Hepatic stellate cell (primary cell): ENCODE measurements around the gene RABGAP1L.
A peak's percentile ranks its signal among the peaks of the same experiment; 100 is the strongest.
"Not testable (repeated sequence)": the region's sequence is repeated elsewhere in the genome, so short reads cannot be mapped to it uniquely, and the experiment has no call there.

Source experiments
- DNase-seq: peaks from one replicate; pipeline ENCODE4 v3.0.0; 2011; ENCODE audit warnings: low spot score

Gene RABGAP1L

DNA sequence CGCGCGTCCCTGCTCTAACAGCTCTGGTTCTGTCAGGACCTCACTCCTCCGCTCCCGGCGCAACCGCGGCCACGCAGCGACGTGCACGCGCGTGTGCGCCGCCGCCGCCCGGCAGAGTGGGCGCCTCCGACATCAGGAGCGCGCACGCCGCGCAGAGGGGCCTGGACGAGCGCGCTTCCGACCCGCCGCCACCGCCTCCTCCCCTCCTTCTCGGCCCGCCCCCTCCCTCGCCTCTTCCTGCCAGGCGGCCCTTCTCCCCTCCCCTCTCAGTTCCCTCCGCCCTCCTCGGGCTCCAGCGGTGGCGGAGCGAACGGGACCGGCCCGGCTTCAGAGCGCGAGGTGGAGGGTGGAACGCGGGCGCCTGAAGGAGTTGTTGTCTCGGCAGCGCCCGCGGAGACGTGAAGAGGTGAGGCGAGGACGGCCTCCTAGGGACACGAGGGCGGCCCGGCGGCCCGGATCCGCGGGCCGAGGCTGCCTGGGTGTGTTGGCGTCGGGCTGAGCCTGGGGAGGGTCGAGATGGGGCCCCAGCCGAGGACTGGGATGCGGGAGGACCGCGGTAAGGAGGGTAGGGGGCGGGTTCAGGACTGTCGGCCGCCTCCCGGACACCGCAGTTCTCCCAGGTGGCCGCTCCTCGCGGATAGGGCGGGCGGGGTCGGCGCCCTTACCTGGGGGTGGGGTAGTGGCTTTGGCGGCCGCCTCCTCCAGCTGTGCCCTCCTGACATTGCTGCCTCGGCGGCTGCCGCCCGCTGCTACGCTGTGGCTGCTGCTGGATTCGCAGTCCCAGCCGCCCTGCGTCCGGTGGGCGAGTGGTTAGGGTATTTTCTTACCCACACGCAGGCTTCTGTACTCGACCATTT is at the start of gene RABGAP1L:
RABGAP1L (plus strand) TSS at position 269 of the 857 bp plus-strand sequence.
- DNase-seq = peak; percentile 83

DNA sequence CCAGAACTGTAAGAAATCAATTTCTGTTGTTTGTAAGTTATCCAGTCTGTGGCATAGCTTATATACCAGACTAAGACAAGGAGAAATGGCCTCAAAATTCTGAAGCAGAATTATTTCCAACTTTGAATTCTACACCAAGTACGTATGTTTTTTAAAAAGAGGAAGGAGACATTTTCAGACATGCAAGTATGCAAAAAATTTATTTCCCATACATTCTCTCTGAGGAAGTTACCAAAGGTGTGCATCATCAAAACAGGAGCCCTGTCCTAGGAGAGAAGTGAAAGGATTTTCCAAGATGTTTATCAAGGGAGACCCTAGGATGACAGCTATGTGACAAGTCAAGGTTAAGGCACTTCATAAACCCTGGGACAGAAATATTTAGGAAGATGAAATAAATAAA is 49.3 kb upstream of the RABGAP1L start:
- DNase-seq = no peak

DNA sequence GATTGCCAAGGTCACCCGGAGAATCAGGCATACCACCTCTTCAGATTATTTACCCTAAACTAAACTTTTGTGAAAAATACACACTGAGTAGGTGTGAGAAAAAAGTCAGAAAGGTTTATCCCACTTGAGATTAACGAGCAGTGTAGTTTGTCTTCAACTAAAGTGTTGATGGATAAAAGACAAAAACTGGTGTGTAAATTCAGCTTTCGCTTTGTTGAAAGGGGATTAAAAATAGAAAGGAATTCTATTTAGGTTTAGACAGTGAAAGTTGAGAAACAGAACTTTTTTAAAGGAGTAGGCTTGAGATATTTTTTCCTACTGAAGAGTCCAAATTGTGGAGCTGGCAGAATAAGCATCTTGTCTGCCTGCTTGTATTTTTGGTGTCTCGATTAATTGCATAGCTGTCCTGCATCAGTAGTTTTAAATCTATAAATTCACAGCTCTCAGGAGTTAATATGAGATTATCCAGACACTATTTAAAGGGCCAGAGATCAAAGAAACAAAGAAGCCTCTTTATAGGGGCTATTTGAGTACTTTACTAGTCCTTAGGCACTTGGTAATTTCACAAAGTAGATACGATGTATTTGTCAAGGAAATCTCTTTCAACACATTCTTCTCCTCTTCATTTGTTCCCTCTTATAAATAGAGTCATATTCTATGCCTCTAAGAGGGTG is 46.7 kb upstream of the RABGAP1L start:
- no peak for DNase-seq

DNA sequence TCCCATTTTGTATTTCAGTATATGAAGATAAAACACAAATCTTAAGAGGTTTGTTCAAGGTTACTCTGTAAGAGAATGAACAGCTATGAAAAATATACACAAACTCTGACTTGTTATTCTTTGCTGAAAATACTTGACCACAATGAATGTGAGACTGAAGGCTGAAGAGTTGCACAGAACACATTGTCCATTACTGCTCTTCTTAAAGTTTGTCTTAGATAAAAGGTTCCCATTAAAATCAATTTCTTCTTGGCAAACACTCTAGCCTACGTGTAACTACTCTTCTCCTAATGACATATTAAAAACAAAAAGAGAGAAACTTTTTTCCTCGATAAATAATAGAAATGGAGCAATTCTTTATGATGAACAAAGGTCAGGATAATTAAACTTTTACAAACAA is 45.2 kb upstream of the RABGAP1L start:
- no peak for DNase-seq

DNA sequence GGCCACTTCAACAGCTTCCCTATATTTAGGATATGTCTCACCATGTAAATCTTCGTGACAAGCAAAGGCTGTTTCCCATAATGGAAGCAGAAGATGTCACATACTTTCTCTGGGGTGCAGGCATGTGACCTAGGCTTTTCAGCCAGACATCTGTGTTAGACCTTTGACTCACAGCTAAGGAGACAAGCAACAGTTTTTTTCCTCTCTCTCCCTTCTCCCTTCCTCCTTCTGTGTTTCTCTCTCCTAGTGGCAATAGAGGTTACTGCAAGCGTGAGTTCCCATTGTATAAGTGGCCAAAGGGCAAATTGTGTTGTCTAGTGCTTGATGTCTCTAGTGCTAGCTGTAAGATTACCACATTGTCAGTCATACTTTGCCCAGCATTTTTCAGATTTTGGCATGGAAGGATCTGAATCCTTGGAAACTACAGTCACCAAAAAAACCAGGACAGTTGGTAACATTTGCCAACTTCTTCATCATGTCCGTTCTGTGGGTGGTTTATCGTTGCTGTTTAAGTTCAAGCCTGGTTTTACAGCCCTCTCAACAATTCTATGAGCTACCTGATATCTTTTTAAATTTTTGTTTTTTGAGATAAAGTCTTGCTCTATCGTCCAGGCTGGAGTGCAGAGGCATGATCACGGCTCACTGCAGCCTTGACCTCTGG is 44.4 kb upstream of the RABGAP1L start:
- peak; percentile 8 for DNase-seq

DNA sequence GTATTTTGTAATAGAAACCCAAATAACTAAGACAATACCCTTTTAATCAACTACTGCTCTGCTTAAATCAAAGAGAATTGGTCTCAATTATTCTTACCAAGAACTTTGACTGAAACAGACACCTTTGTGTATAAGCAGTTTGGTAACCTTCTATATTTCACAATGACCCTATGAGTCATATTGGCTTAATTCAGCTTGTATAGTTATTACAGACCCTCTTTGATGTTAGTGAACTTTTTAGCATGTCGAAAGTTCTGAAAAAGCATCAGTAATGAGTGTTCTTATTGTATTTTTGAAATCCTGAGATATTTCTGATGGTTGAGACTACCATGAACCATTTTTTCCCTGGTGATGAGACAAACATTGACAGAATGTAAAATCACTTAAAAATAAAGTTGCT is 43.3 kb upstream of the RABGAP1L start:
- DNase-seq = no peak

DNA sequence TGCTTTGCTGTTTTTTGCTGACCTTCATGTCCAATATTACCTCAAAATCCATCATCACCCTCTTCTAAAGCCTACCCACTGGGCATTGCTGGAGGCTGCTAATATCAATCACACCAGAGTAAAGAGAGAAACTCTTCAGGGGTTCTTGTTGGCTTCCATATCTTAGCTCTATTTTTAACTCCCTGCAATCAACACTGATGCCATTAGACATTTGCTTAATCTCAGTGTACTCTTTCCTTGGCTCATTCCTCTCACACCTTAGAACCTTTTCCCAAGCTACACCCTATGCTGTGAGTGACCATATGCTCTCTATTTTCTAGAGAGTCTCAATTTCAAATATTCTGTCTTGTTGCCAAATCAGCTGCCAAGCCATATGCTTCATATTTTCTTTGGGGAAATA is 40.6 kb upstream of the RABGAP1L start:
- no peak for DNase-seq

DNA sequence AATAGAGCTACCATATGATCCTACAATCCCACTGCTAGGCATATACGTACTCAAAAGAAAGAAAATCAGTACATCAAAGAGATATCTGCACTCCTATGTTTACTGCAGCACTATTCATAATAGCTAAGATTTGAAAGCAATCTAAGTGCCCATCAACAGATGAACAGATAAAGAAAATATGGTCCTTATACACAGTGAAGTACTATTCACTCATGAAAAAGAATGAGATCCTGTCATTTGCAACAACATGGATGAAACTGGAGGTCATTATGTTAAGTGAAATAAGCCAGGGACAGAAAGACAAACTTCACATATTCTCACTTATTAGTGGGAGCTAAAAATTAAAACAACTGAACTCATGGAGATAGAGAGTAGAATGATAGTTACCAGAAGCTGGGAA is 37.0 kb upstream of the RABGAP1L start:
- not testable (repeated sequence) for DNase-seq

DNA sequence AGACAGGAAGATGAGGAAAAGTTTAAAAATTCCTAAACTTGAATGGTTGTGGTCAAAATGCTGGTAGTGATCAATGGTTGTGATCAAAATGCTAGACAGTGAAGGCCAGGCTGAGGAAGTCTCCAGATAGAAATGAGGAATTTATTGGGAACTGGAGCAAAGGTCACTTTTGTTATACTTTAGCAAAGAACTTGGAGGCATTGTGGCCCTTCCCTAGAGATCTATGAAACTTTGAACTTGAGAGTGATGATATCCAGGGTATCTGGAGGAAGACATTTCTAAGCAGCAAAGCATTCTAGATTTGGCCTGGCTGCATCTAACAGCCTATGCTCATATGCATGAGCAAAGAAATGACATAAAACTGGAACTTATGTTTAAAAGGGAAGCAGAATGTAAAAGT is 35.5 kb upstream of the RABGAP1L start:
- DNase-seq = no peak

DNA sequence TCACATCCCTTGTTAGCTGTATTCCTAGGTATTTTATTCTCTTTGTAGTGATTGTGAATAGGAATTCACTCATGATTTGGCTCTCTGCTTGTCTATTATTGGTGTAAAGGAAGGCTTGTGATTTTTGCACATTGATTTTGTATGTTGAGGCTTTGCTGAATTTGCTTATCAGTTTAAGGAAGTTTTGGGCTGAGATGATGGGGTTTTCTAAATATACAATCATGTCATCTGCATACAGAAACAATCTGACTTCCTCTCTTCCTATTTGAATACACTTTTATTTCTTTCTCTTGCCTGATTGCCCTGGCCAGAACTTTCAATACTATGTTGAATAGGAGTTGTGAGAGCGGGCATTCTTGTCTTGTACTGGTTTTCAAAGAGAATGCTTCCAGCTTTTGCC is 32.1 kb upstream of the RABGAP1L start:
- DNase-seq = not testable (repeated sequence)

DNA sequence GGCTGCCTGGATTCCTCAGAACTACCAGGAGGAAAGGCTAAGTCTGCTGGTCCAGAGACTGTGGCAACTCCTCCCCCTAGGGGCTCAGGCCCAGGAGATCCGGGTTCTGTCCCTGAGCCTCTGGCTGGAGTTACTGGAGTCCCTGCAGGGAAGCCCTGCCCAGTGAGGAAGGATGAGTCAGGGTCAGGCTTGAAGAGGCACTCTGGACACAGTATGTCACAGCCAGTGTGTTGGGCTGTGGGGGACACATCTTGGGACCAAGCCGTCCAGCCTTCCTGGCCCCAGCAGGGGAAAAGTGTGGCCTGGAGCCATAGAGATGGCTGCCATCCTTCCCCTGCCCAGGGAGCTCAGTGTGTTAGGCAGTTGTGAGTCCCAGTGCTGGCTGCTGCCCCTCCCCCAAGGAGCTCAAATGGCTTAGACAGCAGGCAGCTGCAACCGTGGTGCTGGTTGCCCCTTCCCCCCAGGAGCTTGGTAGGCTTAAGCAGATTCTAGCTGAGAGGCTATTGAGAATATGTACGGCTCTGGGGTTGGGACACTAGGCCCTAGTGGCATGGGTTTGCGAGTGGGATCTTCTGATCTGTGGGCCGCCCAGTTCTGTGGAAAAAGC is 28.2 kb upstream of the RABGAP1L start:
- DNase-seq = no peak

DNA sequence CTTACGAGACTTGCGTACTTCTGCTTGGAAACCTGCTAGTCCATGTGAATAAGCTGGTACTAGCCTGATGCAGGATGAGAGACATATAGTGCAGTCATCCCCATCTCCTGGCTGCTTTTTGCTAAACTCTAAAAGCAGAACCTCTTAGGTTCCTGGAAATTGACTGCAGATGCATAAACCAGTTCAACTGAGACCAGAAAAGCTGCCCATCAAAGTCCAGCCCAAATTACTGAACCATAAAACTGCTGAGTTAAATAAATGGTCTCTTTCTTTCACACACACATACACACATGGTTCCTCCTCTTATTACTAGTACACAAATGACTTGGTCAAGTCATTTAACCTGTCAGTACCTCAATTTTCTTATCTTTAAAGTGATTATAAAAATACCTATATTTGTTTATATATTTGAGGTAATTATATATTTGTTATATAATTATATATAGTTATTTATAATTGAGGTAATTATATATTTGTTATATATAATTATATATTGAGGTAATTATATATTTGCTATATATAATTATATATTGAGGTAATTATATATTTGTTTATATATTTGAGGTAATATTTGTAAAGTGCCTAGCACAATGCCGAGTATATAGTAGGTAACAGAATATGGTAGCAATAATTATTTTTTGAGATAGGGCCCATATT is 25.2 kb upstream of the RABGAP1L start:
- DNase-seq = no peak

DNA sequence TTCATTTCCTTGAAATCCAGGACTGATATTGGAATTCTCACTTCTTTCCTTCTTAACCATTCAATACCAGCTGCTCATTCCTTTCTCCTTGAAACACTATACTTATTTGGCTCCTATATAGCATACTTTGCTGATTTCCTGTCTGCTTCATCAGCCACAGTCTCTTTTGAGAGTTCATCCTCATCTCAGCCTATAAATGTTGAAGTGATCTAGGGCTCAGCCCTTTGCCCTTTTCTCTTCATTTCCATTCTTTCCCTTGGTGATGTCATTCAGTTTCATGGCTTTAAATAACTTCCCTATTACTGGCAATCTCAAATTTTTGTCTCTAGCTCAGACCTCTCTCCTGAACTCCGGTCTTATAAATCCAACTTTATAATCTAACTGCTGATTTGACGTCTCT is 24.1 kb upstream of the RABGAP1L start:
- no peak for DNase-seq

DNA sequence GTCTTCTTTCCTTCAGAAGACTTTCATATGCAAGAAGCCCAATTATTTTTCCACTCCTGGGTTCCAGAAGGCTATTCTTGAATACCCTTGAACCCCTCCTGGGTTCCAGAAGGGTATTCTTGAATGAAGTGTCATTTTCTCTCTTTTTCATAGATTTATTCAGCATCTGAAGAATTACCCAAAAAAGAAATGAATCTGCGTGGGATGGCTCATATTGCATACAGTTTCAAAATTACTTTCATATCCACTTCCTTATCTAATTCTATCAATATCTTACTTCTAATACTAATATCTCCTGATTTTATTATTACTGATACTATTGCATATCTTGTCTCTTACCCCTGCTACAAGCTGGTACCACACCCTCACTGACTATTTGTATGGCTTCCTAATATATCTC is 22.6 kb upstream of the RABGAP1L start:
- no peak for DNase-seq

DNA sequence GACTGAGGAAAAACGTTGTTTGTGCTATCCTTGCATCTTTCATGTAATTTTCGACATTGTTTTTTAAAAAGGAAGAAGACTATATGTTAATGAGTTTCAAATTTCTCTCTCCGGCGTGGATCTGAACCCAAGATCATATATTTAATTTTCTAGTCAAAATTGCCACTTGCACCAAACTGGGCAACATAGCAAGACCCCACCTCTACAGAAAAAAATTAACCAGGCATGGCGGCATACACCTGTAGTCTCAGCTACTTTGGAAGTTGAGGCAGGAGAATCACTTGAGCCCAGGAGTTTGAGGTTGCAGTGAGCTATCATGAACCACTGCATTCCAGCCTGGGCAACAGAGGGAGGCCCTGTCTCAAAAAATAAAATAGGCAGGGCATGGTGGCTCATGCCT is 16.5 kb upstream of the RABGAP1L start:
- DNase-seq = no peak

DNA sequence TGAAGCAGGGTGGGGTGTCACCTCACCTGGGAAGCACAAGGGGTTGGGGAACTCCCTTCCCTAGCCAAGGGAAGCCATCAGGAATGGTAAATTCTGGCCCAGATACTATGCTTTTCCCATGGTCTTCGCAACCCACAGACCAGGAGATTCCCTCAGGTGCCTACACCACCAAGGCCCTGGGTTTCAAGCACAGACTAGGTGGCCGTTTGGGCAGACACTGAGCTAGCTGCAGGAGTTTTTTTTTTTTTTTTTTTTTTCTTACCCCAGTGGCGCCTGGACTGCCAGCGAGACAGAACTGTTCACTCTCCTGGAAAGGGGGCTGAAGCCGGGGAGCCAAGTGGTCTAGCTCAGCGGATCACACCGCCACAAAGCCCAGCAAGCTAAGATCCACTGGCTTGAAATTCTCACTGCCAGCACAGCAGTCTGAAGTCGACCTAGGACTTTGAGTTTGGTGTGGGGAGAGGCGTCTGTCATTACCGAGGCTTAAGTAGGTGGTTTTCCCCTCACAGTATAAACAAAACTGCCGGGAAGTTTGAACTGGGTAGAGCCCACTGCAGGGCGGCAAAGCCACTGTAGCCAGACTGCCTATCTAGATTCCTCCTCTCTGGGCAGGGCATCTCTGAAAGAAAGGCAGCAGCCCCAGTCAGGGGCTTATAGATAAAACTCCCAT is 15.5 kb upstream of the RABGAP1L start:
- not testable (repeated sequence) for DNase-seq

DNA sequence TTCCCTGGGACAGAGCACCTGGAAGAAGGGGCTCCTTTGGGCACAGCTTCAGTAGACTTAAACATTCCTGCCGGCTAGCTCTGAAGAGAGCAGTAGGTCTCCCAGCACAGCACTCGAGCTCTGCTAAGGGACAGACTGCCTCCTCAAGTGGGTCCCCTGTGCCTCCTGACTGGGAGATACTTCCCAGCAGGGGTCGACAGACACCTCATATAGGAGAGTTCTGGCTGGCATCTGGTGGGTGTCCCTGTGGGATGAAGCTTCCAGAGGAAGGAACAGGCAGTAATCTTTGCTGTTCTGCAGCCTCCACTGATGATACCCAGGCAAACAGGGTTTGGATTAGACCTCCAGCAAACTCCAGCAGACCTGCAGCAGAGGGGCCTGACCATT is 14.9 kb upstream of the RABGAP1L start:
- not testable (repeated sequence) for DNase-seq

DNA sequence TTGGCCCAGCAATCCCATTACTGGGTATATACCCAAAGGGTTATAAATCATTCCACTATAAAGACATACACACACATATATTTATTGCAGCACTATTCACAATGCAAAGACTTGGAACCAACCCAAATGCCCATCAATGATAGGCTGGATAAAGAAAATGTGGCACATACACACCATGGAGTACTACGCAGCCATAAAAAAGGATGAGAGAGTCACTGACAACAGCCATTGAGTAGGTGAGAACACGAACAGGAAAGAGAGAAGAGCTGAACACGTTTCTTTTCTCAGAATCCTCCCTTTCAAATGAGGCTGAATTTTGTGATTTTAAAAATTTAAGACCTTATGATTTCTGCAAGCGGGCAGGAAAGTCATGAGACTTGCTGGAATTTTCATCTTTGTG is 10.1 kb upstream of the RABGAP1L start:
- DNase-seq = no peak

DNA sequence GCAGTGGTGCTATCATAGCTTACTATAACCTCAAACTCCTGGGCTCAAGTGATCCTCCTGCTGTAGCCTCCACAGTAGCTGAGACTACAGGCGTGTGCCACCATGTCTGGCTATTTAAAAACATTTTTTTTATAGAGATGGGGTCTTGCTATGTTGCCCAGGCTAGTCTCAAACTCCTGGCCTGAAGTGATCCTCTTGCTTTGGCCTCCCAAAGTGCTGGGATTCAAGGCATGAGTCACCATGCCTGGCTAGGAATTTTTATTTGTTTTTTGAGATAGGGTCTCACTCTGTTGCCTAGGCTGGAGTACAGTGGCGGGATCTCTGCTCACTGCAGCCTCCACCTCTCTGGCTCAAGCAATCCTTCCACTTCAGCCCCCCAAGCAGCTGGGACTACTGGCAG is 8.8 kb upstream of the RABGAP1L start:
- DNase-seq = no peak

DNA sequence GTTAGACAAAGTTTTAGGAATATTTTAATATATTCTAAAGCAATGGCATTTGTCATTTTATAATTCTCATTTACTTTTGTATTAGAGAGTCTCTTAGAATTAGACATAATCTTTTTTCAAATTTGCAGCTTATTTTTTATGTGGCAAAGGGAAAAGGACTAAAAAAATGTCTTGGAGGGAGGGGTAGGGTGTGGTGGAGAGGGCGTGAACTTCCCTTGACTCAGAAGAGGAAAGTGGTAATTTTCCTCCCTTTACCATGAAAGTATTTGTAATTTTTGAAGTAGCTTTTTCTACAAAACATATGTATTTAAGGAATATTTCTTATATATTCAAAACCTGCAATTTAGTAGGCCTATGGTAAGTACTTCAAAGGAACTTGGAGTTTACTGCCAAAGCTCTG is 6.9 kb upstream of the RABGAP1L start:
- no peak for DNase-seq

DNA sequence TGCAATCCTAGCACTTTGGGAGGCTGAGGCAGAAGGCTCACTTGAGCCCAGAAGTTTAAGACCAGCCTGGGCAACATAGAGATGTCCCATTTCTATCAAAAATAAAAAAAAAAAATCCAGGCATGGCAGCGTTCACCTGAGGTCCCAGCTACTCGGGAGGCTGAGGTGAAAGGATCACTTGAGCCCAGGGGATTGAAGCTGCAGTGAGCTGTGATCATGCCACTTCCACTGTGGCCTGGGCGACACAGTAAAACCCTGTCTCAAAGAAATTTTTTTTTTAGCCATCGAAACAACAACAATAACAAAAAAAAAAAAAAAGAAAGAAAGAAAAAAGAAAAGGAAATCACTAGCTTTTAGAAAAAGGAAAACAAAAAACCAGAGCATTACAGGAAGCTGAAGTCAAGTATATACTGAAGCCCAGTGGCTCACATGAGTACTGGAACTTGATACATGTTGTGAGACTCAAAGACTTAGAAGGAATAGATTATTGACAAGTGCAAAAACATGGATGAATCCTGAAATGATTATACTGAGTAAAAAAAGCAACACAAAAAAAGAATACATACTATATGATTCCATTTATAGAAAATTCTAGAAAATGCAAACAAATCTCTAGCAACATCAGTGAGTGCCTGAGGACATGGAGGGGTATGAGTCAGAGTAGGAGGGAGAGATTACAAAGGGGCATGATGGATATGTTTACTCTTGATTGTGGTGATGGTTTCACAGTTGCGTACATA is 6.1 kb upstream of the RABGAP1L start:
- no peak for DNase-seq
